B cell (primary cell): ENCODE results near the gene TBC1D22A.

Experiments used
- EZH2 ChIP-seq: IDR thresholded peaks from 2 replicates; pipeline ENCODE4 v1.6.1; 2012; ENCODE audit warnings: borderline replicate concordance, low read depth, mild to moderate bottlenecking, moderate library complexity, low read length; ENCODE audit not compliant: insufficient read depth, poor library complexity, severe bottlenecking
- TF ChIP-seq, protein P1 (sequence below): fragments of 200-600 bp; IDR thresholded peaks from one replicate; pipeline ENCODE4 v1.8.0; 2022; ENCODE audit warnings: antibody characterized with exemption, mild to moderate bottlenecking

GRCh38 chr22:47069270-47069669 lies 306.8 kb downstream of the TBC1D22A start:
- no peak for TF ChIP-seq EZH2
- TF ChIP-seq, protein P1, sequence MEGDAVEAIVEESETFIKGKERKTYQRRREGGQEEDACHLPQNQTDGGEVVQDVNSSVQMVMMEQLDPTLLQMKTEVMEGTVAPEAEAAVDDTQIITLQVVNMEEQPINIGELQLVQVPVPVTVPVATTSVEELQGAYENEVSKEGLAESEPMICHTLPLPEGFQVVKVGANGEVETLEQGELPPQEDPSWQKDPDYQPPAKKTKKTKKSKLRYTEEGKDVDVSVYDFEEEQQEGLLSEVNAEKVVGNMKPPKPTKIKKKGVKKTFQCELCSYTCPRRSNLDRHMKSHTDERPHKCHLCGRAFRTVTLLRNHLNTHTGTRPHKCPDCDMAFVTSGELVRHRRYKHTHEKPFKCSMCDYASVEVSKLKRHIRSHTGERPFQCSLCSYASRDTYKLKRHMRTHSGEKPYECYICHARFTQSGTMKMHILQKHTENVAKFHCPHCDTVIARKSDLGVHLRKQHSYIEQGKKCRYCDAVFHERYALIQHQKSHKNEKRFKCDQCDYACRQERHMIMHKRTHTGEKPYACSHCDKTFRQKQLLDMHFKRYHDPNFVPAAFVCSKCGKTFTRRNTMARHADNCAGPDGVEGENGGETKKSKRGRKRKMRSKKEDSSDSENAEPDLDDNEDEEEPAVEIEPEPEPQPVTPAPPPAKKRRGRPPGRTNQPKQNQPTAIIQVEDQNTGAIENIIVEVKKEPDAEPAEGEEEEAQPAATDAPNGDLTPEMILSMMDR = no peak
